ENCODE data around the gene GRIA3.
"Not testable (repeated sequence)": the region's sequence is repeated elsewhere in the genome, so short reads cannot be mapped to it uniquely, and the experiment has no call there.

GRIA3 gene

DNA sequence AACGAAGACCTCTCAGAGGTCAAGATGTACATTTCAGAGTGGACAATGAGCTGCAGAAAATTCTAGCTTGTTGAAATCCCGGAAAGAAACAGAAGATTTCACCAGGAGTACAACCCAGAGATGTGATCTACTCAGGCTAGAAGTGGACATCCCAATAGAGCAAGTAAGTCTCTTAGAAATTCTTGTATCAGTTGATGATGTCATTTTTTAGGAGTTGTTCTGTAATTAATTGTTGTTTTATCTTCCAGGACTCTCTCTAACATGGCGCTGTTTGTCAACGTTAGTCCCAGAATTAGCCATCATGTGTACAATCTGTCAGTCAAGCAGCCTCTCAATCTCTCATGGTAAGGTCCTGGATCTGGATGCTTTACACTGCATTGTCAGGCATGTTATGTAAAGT is 174.4 kb downstream of the GRIA3 start:
- DNase-seq = no peak

DNA sequence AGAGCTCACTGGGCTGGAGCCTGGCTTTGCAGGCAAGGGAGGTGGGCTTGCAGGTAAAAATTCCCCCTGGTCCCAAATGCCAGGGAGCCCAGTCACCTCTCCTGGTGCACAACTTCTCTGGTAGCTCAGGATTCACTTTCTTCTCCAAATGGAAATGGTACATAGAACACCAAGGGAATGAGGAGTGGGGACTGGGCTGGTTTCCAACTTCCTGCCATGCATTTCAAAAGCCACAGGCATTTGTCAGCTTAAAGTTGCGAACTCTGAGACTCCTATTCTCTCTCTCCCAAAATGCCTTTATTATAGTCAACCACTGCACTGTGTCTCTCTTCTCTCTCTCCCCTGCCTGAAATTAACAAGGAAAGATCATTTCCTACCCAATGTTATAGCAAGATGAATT is 177.3 kb downstream of the GRIA3 start:
- DNase-seq = no peak

DNA sequence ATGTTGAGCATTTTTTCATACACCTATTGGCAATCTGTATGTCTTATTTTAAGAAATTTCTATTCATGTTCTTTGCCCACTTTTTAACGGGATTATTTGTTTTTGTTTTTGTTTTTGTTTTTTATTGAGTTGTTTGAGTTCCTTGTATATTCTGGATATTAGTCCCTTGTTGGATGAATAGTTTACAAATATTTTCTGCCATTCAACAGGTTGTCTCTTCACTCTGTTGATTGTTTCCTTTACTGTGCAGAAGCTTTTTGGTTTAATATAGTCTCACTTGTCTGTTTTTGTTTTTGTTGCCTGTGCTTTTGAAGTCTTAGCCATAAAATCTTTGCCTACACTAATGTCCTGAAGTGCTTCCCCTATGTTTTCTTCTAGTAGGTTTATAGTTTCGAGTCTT is 202.1 kb downstream of the GRIA3 start:
- DNase-seq = not testable (repeated sequence)

DNA sequence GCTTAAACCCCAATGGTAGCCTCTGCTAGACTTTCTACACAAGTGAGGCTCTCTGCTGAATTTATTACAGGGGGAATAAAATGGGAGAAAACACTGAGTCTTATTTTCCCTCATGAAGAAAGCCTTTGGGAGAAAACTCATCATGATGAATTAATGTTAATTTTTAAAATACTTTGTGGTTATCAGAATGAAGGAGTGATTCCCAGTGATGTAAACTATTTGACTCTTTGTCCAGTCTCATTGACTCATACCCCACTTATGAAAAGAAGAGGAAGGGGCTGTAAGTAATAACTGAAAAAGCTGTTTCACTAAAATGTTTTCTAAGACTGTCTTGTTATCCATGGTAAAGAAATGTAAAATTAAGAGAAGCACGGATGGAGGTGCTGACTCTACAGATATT is 208.8 kb downstream of the GRIA3 start:
- no peak for DNase-seq

DNA sequence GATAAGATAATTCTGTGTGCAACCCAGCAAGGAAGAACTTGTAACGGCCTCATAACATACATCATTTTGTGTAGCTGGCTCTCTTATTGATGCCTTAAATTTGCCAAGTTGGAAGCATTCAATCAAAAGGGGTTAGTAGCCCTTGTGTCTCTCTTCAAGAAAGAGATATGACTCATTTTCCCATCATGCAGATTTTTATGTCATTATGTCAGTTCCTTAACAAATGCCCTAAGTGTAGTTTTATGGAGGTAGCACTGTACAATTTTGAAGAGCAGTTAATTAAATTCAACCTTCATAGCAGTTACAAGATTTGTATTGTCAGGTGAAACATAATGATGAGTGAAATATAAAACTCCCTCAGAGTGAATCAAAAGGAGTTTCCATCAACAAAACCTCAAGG is 215.6 kb downstream of the GRIA3 start:
- no peak for DNase-seq

DNA sequence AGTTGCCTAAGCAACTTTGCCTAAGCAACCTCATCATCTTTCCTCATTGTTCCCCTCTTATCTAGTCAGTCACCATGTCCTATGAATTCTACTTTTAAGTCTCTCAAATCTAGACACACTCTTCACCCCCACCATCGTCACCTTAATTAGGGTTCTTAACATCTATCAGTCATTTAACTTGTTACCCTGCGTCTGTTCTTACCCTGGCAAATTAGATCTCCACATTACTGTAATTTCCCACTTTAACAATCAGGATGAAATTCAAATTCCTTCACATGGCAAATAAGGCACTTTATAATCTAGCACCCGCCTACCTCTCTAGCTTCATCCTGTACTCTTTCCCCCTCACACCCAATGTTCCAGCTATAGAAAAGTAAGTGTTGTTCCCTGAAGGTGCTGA is 221.2 kb downstream of the GRIA3 start:
- DNase-seq = no peak

DNA sequence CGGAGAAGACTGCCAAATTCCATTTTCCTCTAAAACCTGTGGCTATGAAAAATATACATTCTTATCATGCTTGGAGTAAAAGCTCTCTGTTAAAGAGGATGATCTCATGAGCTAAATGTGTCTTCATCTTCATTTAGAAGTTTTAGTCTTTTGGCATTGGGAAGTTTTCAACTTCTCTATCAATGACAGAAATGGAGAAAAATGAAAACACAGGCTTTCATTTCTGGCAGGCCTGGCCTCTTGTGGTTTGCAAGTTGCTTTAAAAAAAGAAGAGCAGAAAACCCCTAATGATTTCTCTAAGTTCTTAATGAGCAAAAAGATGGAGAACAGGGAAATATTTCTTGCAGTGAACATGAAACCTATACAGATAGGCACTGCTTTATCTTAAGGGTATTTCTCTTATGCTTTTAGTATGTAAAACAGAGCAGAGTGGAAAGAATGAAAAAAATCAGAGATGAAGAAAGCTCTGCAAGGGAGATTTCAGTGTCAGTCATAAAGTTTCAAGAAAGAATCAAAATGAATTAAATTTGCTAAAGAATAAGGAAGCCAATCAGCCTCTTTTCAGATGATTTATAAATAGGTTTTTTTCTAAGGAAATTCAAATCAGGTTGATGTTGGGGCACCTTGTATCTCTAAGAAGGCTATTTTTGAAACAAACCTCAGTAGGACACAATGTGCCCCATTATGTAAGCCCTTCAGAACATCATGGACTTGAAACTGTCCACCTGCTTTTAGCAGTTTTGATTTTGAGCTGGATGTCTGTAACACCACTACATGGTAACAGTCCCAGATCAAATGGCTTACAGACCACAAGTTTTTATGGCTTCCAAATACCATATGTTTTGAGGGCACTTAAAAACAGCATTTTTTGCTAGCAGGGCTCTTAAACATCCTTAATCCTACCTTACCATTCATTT is 225.0 kb downstream of the GRIA3 start:
- no peak for DNase-seq

DNA sequence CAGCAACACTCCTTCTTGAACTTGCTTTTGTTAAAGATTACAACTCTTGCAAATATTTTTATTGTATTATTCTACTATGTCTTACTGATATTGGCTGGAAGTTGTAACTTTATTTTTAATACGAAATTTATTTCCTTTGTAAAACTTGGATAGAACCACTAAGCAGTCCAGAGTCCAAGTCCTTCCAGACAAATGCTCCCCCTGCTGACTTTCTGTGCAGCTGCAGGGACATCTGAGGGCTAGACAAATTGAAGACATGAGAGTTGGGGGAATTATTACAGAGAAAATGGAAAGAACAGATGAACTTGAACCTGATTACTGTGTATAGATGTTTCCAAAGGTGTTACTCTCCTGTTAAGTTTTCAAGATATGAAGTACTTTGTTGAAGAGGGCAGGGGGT is 238.8 kb downstream of the GRIA3 start:
- no peak for DNase-seq

DNA sequence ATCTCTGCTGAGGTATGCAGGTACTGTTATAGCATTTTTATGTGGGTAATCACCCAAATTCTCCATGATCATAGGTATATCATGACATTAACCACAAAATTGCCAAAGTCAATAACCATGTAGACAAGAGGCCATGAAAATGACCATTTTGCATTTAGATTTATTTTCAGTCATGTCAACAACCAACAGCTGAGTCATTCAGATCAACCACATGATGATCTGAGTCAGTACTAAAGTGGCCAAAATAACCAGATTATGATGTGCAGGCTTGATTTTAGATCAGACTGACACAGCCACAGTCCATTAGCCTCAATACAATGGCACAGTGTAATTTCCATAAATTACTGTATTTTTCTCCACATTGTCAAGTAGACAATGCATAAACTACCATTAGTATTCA is 240.5 kb downstream of the GRIA3 start:
- no peak for DNase-seq

DNA sequence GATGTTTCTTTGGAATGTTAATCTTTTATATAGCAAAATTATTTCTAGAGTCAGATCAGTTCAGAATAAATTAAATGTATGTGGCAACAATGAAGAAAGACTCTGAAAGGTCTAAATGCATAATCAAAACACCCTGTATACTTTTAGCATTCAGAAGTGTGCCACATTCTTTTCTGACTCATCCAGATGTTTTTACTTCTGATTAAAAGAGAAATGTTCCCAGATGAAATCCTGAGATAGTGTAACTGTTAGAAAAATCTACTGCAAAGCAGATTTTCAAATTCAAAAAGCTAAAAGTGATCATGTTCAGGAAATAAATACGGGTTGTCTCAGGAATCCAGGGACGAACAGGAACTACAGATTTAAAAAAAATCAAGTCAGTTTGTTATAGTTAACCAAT is 241.4 kb downstream of the GRIA3 start:
- DNase-seq = no peak

DNA sequence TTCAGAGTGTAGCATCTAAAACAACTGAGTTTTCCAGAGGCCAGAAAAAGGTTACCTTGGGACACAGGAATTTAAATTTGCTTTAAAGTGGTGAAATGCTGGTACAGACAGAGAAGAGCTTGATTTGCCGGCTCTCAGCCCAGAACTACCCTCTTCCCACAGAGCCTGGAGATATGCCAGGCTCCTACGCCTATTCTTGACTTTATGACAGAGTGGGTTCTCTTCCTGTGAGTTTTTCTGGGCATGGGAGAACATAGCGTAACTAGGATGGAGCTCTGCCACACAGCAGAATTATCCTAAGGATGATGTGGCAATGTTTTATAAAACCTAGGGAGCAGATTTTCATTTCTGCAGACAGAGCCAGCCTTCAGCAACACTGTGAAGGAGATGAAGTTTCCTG is 241.8 kb downstream of the GRIA3 start:
- no peak for DNase-seq

DNA sequence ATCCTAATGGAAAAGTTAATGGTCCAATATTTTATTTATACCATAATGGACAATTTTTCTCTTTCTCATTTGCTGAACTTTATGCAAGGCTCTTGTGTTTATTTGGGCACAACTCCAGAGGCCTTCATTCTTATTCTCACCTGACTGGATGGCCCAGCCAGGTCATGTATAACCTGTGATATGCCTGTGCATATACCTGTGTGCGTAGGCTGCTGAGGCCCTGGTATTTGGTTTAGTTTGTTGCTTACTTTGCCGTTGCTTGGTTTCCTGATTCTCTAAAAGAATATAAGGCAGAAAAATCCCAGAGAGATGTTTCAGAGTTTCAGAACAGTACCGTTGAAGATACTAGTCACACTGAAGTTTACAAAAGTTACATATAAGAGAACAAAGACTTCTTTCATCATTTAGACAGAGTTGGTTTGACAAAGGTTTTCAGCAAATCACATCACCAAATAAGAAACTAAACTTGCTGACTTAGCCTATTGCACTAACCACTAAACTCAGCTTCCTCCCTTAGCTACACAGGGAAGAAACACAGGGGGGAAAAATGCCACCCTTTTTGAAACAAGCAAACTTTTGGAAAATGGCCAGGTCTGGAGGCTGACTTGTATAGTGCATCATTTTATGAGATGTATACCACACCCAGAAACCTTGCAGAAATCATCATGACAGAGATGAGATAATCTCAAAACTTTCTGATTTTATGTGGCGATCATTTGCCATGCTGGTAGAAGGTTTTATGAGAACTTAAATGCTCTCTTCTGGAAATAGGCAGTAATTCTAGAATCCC is 248.5 kb downstream of the GRIA3 start:
- no peak for DNase-seq

DNA sequence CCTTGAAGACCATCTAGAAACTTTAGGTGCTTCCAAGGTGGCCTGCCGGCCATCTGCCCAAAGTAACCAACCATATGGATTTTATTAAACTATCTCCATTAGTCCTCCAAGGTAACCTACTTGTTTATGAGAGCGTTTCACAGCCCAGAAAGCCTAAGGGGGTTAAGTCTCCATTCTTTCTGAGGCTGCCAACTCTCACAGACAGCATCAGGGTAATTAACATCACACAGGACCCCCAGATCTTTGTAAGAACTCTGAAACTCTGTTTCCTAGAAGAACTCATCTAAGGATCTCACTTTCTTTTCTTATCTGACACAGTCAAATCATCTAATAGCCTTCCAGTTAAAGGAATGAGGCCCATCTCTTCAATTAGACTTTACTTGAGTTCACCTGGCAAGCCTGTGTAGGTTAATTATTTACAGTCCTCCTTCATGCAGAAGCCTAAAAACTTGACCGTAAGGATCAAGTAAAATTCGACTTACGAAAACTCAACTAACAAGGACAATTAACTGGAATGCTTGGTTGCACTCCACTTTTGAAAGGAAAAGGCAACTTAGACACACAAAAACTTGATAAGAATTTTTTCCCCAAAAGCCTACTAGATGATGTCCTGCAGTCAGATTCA is 252.5 kb downstream of the GRIA3 start:
- DNase-seq = no peak

DNA sequence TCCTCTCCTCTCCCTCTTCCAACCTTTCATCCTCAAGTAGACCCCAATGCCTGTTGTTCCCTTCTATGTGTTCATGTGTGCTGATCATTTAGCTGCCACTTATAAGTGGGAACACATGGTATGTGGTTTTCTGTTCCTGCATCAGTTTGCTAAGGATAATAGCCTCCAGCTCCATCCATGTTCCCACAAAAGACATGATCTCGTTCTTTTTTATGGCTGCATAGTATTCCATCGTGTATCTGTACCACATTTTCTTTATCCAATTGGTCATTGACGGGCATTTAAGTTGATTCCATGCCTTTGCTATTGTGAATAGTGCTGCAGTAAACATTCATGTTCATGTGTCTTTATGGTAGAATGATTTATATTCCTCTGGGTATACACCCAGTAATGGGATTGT is 255.8 kb downstream of the GRIA3 start:
- not testable (repeated sequence) for DNase-seq

DNA sequence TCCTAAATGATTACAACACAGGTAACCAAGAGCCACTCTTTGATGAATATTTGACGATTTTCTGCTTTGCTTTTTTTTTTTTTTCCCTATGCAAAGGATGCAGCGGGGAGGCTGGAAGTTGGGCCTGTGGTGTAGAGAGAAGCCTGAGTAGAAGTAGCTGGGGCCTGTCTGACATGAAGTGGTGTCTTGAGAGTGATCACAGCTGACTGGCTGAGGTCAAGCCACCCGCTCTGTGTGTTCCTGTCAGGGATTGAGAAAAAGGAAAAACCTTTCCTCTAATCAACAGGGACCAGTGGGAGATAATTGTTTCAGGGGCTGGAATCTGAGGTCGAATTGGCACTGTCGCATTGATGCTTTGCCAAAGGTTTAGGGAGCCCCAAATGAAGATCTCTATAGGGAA is 258.7 kb downstream of the GRIA3 start:
- no peak for DNase-seq

DNA sequence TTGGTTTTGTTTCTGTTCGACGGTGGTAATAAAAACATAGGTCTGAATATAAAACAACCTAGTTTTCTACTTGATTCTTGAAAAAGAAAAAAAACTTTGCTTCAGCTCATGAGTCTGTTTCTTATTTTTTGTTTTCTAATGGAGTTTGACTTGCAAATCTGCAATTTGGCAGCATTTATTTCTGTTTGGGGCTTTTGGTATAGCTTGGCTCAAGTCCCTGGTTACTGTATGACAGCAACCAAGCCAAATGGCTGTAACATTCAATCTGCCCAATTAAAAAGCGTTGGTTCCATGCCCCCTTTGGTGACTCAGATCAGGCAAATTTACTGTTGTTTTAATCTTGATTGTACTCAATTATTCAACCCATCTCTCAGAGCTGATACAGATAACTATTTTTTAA is 263.4 kb downstream of the GRIA3 start:
- DNase-seq = no peak

DNA sequence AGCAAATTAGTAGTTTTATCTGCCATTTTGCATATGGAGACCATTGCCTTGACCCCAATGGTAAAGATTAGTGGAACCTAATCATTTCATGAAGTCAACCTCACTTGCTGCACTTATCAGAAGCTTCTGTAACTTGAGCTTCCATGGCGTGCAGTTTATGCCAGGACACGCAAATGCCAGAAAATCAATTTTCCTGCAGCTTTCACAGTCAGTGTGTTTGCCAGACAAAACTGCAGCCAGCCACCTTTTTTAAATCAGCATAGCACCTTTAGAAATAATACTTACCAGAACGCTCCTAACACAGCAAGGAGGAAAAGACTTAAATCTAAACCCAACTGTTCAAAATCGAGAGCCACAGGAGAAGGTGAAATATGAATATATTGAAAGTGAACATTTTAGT is 265.3 kb downstream of the GRIA3 start:
- DNase-seq = no peak

DNA sequence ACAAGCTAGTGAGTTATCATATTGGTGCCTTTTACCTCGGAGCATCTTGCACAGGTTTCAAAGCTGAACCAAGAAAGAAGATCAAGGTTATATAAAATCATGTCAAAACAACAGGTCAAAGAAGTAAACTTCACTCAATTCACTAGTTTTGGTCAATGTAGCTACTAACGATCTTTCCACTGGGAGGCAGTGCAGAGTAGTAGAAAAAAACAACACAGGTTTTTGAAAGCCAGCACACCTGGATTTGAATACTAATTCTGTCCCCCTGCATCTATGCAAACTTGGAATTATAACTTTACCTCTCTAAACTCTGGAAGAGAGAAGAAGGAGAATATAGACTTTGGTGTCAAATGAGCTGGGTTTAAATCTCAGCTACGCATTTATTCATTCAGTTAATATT is 266.1 kb downstream of the GRIA3 start:
- no peak for DNase-seq

DNA sequence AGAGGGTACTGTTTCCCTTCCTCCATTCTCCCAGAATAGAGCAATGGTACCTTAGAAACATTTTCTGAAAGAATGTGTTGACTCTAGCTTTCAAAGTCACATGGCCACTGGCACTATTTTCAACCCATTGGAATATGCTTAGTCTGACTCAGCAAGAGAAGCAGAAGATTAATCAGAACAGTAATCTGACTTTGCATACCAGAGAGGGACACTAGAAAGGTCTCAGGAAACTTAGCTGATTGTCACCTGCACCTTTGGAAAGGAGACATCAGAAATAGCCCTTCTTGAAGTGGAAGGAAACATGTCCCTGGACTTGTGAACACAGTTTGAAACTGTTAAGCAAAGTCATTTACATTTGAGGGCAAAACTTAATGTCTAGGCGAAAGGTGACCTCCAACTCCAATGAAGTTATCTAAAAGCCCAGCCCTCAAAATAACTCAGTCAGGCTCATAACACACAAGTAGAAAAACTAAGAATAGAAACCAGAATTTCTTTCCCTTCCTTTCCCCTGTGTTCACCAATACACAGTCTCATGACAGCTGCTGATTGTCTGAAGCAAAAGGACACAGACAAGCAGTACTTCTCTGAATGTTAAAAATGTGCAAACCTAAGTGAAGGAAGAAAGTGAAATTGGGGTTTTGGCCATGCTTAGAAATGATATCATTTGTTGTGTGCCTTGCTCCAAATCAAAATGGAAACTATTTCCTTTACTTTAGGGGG is 270.8 kb downstream of the GRIA3 start:
- DNase-seq = no peak

DNA sequence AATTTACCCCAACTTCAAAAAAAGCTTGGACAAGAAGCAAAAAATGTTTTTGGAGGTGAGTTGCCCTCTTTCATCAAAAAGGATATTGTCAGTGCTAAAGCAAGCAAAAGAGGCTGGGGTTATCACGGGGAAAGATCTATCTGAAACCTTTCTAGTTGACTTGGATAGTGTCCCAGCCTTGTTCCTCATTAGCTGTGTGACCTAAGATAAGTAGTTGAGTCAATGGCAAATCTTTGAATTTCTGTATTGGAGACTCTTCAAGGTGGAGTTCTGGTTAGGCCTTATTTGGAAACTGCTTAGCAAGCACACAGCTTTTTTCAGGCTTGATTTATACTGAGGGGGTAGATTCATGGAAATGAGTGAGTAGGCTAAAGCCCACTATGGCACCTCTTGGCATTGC is 271.6 kb downstream of the GRIA3 start:
- DNase-seq = no peak

DNA sequence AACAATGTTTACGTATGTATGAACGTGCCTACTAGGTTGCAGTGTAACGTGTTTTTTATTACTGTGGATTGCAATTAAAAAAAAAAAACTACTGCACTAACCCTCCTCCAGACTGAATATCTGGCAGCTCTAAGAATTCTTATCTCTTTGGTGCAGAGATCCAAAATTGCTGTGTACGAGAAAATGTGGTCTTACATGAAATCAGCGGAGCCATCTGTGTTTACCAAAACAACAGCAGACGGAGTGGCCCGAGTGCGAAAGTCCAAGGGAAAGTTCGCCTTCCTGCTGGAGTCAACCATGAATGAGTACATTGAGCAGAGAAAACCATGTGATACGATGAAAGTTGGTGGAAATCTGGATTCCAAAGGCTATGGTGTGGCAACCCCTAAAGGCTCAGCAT is 280.6 kb downstream of the GRIA3 start:
- DNase-seq = no peak

DNA sequence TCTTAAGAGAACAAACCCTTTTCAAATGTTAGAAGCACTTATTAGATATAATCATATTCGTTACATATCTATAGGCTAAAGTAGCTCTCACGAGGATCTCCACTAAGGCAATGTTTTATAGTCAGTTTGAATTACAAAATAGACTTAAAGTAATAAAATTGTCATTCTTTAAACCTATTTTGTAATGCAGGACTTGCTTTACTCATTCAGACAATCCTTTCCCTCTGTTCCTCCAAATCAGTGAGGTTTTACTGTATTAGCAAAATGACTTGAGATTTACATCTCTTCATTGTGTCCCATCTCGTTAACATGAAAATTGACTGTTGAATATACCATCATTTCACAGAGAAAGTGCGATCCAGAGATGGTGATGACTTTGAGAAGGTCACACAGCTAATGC is 284.4 kb downstream of the GRIA3 start:
- DNase-seq = no peak

DNA sequence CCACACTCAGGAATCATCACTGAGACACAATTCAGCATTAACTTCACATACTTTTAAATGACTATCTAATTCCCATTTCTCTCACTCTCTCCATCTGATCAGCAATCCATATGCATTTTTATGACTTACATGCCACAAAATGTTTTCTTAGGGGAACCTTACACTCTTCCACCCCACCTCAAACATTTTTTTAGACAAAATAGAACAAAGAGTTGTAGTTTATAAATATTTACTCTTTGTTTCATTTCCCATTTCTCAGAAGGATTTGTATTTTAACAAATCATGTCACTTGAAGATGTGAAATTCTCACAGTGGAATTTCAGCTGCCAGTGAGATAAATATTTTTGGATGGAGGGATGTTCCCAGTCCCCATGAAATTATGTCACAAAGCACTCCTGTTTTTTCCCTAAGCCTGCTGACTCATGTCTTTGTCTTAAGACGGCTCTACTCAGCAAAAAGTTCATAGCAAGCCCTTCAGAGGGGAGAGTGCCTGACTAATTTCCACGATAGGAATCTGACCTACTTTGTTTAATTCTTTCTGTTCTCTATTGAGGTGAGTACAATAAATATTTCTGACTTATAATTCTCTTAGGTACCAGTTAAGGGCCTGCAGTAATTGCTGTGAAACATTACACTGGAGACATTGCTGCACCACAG is 291.1 kb downstream of the GRIA3 start:
- no peak for DNase-seq
